CMK (cell line): ENCODE measurements around the gene CX3CL1.
"Not testable (repeated sequence)": the region's sequence is repeated elsewhere in the genome, so short reads cannot be mapped to it uniquely, and the experiment has no call there.

ENCODE experiments used
- DNase-seq: peaks from one replicate; pipeline ENCODE4 v3.0.0-alpha.2; 2010; ENCODE audit warnings: low read depth

Gene CX3CL1

GRCh38 chr16:57382535-57383275, 10.4 kb downstream of the CX3CL1 start:
- no peak for DNase-seq

- DNase-seq = no peak
Observed at GRCh38 chr16:57383276-57384247, 11.3 kb downstream of the CX3CL1 start.

GRCh38 chr16:57384248-57385070, 12.2 kb downstream of the CX3CL1 start:
- no peak for DNase-seq

GRCh38 chr16:57385083-57385482, 12.8 kb downstream of the CX3CL1 start:
- no peak for DNase-seq

- DNase-seq = no peak
Observed at GRCh38 chr16:57386381-57386951, 14.2 kb downstream of the CX3CL1 start.

GRCh38 chr16:57387598-57388354, 15.5 kb downstream of the CX3CL1 start:
- no peak for DNase-seq

GRCh38 chr16:57388359-57389086, 16.2 kb downstream of the CX3CL1 start:
- no peak for DNase-seq

- no peak for DNase-seq
Observed at GRCh38 chr16:57389087-57389468, 16.8 kb downstream of the CX3CL1 start.

GRCh38 chr16:57390636-57391295, 18.5 kb downstream of the CX3CL1 start:
- DNase-seq = no peak

- DNase-seq = no peak
Observed at GRCh38 chr16:57391300-57391699, 19.0 kb downstream of the CX3CL1 start.

- DNase-seq = no peak
Observed at GRCh38 chr16:57391708-57392107, 19.4 kb downstream of the CX3CL1 start.

- DNase-seq = no peak
Observed at GRCh38 chr16:57392694-57393093, 20.4 kb downstream of the CX3CL1 start.

- DNase-seq = no peak
Observed at GRCh38 chr16:57394444-57394843, 22.2 kb downstream of the CX3CL1 start.

- no peak for DNase-seq
Observed at GRCh38 chr16:57395026-57395425, 22.7 kb downstream of the CX3CL1 start.

GRCh38 chr16:57396786-57397185, 24.5 kb downstream of the CX3CL1 start:
- DNase-seq = no peak

GRCh38 chr16:57397493-57397892, 25.2 kb downstream of the CX3CL1 start:
- DNase-seq = not testable (repeated sequence)

GRCh38 chr16:57401943-57402640, 29.8 kb downstream of the CX3CL1 start:
- no peak for DNase-seq

- DNase-seq = no peak
Observed at GRCh38 chr16:57403965-57404817, 31.9 kb downstream of the CX3CL1 start, which contains the start of gene CCL17. Gene CCL17 (plus strand): TSS chr16:57404767. CDS start chr16:57413933, 9,166 bp downstream.
